Body of pancreas (tissue), 4 donors: ENCODE measurements around the gene ZNF681.

Source experiments
- POLR2A ChIP-seq, 3 donors: fragments of 450-650 bp; IDR thresholded peaks; one replicate each; pipeline ENCODE4 v1.6.1; 2016; ENCODE audit warnings: antibody characterized with exemption in 3 of 3, mild to moderate bottlenecking in 2 of 3
- TF ChIP-seq, protein P1 (sequence below), 7 experiments: fragments of 450-650 bp in 4 of 7; fragments of 200-600 bp in 3 of 7; sonication (generic) in 3 of 7; IDR thresholded peaks; one replicate each; pipeline ENCODE4 v1.5.1; 2016 to 2019; ENCODE audit warnings: antibody characterized with exemption in 7 of 7

DNA sequence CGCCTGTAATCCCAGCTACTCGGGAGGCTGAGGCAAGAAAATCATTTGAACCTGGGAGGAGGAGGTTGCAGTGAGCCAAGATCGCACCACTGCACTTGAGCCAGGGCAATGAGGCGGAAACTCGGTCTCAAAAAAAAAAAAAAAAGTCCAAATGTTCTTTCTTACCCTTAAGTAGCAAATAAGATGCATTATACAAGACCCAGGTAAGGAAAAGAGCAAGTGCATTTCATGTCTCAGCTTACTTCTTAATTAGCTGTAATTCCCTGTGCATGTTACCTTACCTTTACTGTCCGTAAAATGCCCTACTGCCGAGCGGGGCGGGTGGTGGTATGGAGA, 3.8 kb upstream of the ZNF681 start:
- TF ChIP-seq, protein P1, sequence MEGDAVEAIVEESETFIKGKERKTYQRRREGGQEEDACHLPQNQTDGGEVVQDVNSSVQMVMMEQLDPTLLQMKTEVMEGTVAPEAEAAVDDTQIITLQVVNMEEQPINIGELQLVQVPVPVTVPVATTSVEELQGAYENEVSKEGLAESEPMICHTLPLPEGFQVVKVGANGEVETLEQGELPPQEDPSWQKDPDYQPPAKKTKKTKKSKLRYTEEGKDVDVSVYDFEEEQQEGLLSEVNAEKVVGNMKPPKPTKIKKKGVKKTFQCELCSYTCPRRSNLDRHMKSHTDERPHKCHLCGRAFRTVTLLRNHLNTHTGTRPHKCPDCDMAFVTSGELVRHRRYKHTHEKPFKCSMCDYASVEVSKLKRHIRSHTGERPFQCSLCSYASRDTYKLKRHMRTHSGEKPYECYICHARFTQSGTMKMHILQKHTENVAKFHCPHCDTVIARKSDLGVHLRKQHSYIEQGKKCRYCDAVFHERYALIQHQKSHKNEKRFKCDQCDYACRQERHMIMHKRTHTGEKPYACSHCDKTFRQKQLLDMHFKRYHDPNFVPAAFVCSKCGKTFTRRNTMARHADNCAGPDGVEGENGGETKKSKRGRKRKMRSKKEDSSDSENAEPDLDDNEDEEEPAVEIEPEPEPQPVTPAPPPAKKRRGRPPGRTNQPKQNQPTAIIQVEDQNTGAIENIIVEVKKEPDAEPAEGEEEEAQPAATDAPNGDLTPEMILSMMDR (IDR thresholded peaks at IDR 0.05), result no peak
- TF ChIP-seq POLR2A (IDR thresholded peaks at IDR 0.05), result no peak
